ENCODE data around the gene CXCL14. TPM values are rescaled to one million over a fixed set of nuclear protein-coding genes. Genes with fewer than 3 reads are reported as not detected.

Gene CXCL14
- total and polyA plus RNA-seq, 2 experiments from 2014 or later: 1.7 TPM; not detected in 1

GRCh38 chr5:135571066-135571609 is 7.7 kb downstream of the CXCL14 start:
- ATAC-seq (no peak), DNase-seq (ENCODE audit: low spot score) (no peak)
- H4K20me1 ChIP-seq (replicated peaks; ENCODE audit: insufficient read depth): no peaks in the 10 kb centered on the region
- H3K27me3 ChIP-seq (ENCODE audit: insufficient read depth): peaks cover 6% of the 10 kb centered on the region; the same call in 1 of the 2 replicates
- H3K9me3 Mint-ChIP-seq: no peaks in the 10 kb centered on the region
- no peaks in the 10 kb centered on the region for H3K9me2 ChIP-seq (ENCODE audit: insufficient read depth)
- no peaks in the 10 kb centered on the region for H3K36me3 Mint-ChIP-seq (ENCODE audit: low read depth)
- H3F3A ChIP-seq (replicated peaks; ENCODE audit: low read depth): no peaks in the 10 kb centered on the region
- no peaks in the 10 kb centered on the region for H3K79me2 ChIP-seq (replicated peaks; ENCODE audit: insufficient read depth)
- no peak overlapping the region for H3K4me3 ChIP-seq
- H3K36me3 ChIP-seq (ENCODE audit: insufficient read depth): no peaks in the 10 kb centered on the region
- H3K4me2 ChIP-seq: no peak overlapping the region
- H3K4me3 Mint-ChIP-seq: no peak overlapping the region
- peaks cover 35% of the 10 kb centered on the region for H3K27me3 Mint-ChIP-seq (ENCODE audit: insufficient read depth, low read depth, poor library complexity)
- no peaks in the 10 kb centered on the region for H3K4me1 ChIP-seq (ENCODE audit: insufficient read depth)
- H3K27ac Mint-ChIP-seq: no peak overlapping the region
- peaks cover 26% of the 10 kb centered on the region for H3K4me1 Mint-ChIP-seq
- no peak overlapping the region for H3K27ac ChIP-seq (ENCODE audit: low read depth)
- TF ChIP-seq EZH2phosphoT487 (IDR thresholded peaks at IDR 0.05; ENCODE audit: unreplicated experiment): no peak
- no peak for TF ChIP-seq ETS1 (IDR thresholded peaks at IDR 0.05)
- no peak for TF ChIP-seq CREB1 (CRISPR knock-in tag; IDR thresholded peaks at IDR 0.05; ENCODE audit: low read depth)
- no peak for TF ChIP-seq POLR2AphosphoS5 (IDR thresholded peaks at IDR 0.05; ENCODE audit: low read depth)
- no peak for TF ChIP-seq ZNF331 (CRISPR knock-in tag; IDR thresholded peaks at IDR 0.05; ENCODE audit: low read depth)
- no peak for TF ChIP-seq CTCF (conservative IDR thresholded peaks at IDR 0.05; ENCODE audit: low read depth in 2 of 2)
- TF ChIP-seq JUNB (IDR thresholded peaks at IDR 0.05; ENCODE audit: unreplicated experiment): no peak
- TF ChIP-seq ZNF462 (CRISPR knock-in tag; IDR thresholded peaks at IDR 0.05): no peak
- TF ChIP-seq STAT1 (IDR thresholded peaks at IDR 0.05; ENCODE audit: unreplicated experiment): no peak
- TF ChIP-seq NANOG (IDR thresholded peaks at IDR 0.05; ENCODE audit: borderline replicate concordance): no peak
- no peak overlapping the region for H2AFZ ChIP-seq
